HCT116 (cell line): ENCODE results near the gene OR6K6. TPM values are rescaled to one million over a fixed set of nuclear protein-coding genes. Genes with fewer than 3 reads are reported as not detected.

Experiments used
- ATAC-seq: fragments of 200-7000 bp; cut with Tn5 transposase; 2 replicates; pipeline ENCODE4 v1.9.1; 2020; ENCODE audit warnings: mild to moderate bottlenecking, moderate library complexity
- BruUV-seq: library from RNA; stranded (reverse); fragments of 400-500 nt; replicated peaks from 2 replicates; lab custom pipeline; 2021; lab: Mats Ljungman, UMichigan
- CTCF ChIA-PET: fragments of 300-600 bp; sonication (Branson Sonifier 250); formaldehyde crosslinking; loops from one replicate; lab custom pipeline; 2021; ENCODE audit warnings: antibody characterized with exemption; lab: Charles Lee
- POLR2A ChIA-PET: fragments of 300-600, 350-600 bp; sonication (Branson Sonifier 250); formaldehyde crosslinking; loops from one replicate; lab custom pipeline; 2021; ENCODE audit warnings: antibody characterized with exemption; lab: Charles Lee
- RAD21 ChIA-PET, 2 experiments: fragments of 300-600 bp; sonication (Branson Sonifier 250); formaldehyde crosslinking; loops; one replicate each; lab custom pipeline; 2023; ENCODE audit warnings: low total read pairs in 2 of 2; ENCODE audit not compliant: uncharacterized antibody in 2 of 2, unreplicated experiment in 2 of 2, low non-redundant PET in 1 of 2; lab: Charles Lee
- DNase-seq: peaks from one replicate; pipeline ENCODE4 v3.0.0-alpha.2; 2010; ENCODE audit warnings: low read depth, low spot score
- H2AFZ ChIP-seq: fragments of 200-600 bp; shearing (Covaris generic), sonication (generic); 2 replicates; pipeline ENCODE4 v1.6.1; 2017; ENCODE audit warnings: low read depth, mixed run types, mixed read lengths, antibody characterized with exemption, low read length; ENCODE audit not compliant: poor library complexity, severe bottlenecking
- H3K27ac ChIP-seq: 2 replicates; pipeline ENCODE4 v1.5.1; 2012; ENCODE audit warnings: low read depth, low read length
- H3K27me3 ChIP-seq: fragments of 200-600 bp; sonication (generic); 2 replicates; pipeline ENCODE4 v1.6.1; 2016; ENCODE audit warnings: mixed run types, low read length, mixed read lengths; ENCODE audit not compliant: insufficient read depth
- H3K36me3 ChIP-seq, 2 experiments: fragments of 200-500 bp in 1 of 2; fragments of 200-600 bp in 1 of 2; sonication (Bioruptor generic) in 1 of 2; sonication (generic) in 1 of 2; 2 replicates each; pipeline versions ENCODE4 v1.5.1 to v1.6.1; 2014 to 2016; ENCODE audit warnings: low read length in 2 of 2, inconsistent platforms in 1 of 2, mixed read lengths in 1 of 2, mixed run types in 1 of 2; ENCODE audit not compliant: insufficient read depth in 2 of 2, control insufficient read depth in 1 of 2
- H3K4me1 ChIP-seq, 2 experiments: fragments of 200-600 bp in 1 of 2; sonication (generic) in 1 of 2; 2 replicates each; pipeline versions ENCODE4 v1.5.1 to v1.6.1; 2012 to 2017; ENCODE audit warnings: low read length in 2 of 2, inconsistent platforms in 1 of 2, mild to moderate bottlenecking in 1 of 2, mixed read lengths in 1 of 2, mixed run types in 1 of 2, moderate library complexity in 1 of 2; ENCODE audit not compliant: insufficient read depth in 2 of 2, control insufficient read depth in 1 of 2
- H3K4me2 ChIP-seq: fragments of 200-600 bp; sonication (generic); 2 replicates; pipeline ENCODE4 v1.6.1; 2017; ENCODE audit warnings: mixed run types, low read length, mixed read lengths
- H3K4me3 ChIP-seq, 2 experiments: fragments of 200-600 bp in 1 of 2; sonication (generic) in 1 of 2; replicated peaks in 1 of 2; 2 replicates each; pipeline ENCODE4 v1.5.1; 2011 to 2016; ENCODE audit warnings: low read length in 2 of 2, control low read depth in 1 of 2, low read depth in 1 of 2, mild to moderate bottlenecking in 1 of 2, mixed read lengths in 1 of 2, mixed run types in 1 of 2
- H3K79me2 ChIP-seq: fragments of 200-600 bp; sonication (generic); 2 replicates; pipeline ENCODE4 v1.6.1; 2017; ENCODE audit warnings: mild to moderate bottlenecking, mixed run types, low read length, moderate library complexity, mixed read lengths; ENCODE audit not compliant: insufficient read depth
- H3K9ac ChIP-seq: fragments of 200-600 bp; sonication (generic); 2 replicates; pipeline ENCODE4 v1.6.1; 2016; ENCODE audit warnings: low read length, mixed read lengths
- H3K9me2 ChIP-seq: fragments of 200-600 bp; sonication (generic), shearing (Covaris generic); 2 replicates; pipeline ENCODE4 v1.6.1; 2017; ENCODE audit warnings: mixed run types, mild to moderate bottlenecking, moderate library complexity; ENCODE audit not compliant: insufficient read depth
- H3K9me3 ChIP-seq, 2 experiments: fragments of 200-500 bp in 1 of 2; fragments of 200-600 bp in 1 of 2; sonication (Bioruptor generic) in 1 of 2; sonication (generic) in 1 of 2; 2 replicates each; pipeline ENCODE4 v1.6.1; 2014 to 2017; ENCODE audit warnings: low read length in 2 of 2, mixed read lengths in 2 of 2, inconsistent platforms in 1 of 2, low read depth in 1 of 2, mild to moderate bottlenecking in 1 of 2, mixed run types in 1 of 2, moderate library complexity in 1 of 2; ENCODE audit not compliant: control insufficient read depth in 1 of 2, insufficient read depth in 1 of 2
- H4K20me1 ChIP-seq: fragments of 200-600 bp; sonication (generic), shearing (Covaris generic); 2 replicates; pipeline ENCODE4 v1.6.1; 2017; ENCODE audit warnings: mixed run types, mild to moderate bottlenecking, moderate library complexity; ENCODE audit not compliant: insufficient read depth
- ATF3 ChIP-seq: IDR thresholded peaks from 2 replicates; pipeline ENCODE4 v1.6.1; 2012
- CBX3 ChIP-seq: IDR thresholded peaks from 2 replicates; pipeline ENCODE4 v1.6.1; 2012; ENCODE audit warnings: low read depth
- CEBPB ChIP-seq: IDR thresholded peaks from 2 replicates; pipeline ENCODE4 v1.6.1; 2012; ENCODE audit warnings: low read depth
- CTCF ChIP-seq, 3 experiments: fragments of 200-600 bp in 1 of 3; sonication (generic) in 1 of 3; IDR thresholded peaks in 2 of 3; conservative IDR thresholded peaks in 1 of 3; 2 replicates each; pipeline ENCODE4 v1.5.1; 2012 to 2017; ENCODE audit warnings: low read depth in 2 of 3, low read length in 2 of 3, antibody characterized with exemption in 1 of 3, borderline replicate concordance in 1 of 3, control low read depth in 1 of 3, mild to moderate bottlenecking in 1 of 3, mixed read lengths in 1 of 3, mixed run types in 1 of 3, moderate library complexity in 1 of 3; ENCODE audit not compliant: insufficient read depth in 1 of 3
- EGR1 ChIP-seq: IDR thresholded peaks from 2 replicates; pipeline ENCODE4 v1.6.1; 2012; ENCODE audit warnings: low read depth
- EZH2 ChIP-seq: fragments of 200-600 bp; sonication (generic); IDR thresholded peaks from 2 replicates; pipeline ENCODE4 v1.6.1; 2017; ENCODE audit warnings: antibody characterized with exemption, mixed run types
- EZH2phosphoT487 ChIP-seq: fragments of 200-600 bp; IDR thresholded peaks from 2 replicates; pipeline ENCODE4 v1.6.1; 2018; ENCODE audit warnings: antibody characterized with exemption, borderline replicate concordance
- FOSL1 ChIP-seq: IDR thresholded peaks from 2 replicates; pipeline ENCODE4 v1.6.1; 2012; ENCODE audit warnings: low read depth
- MAX ChIP-seq: IDR thresholded peaks from 2 replicates; pipeline ENCODE4 v1.6.1; 2012
- POLR2A ChIP-seq: IDR thresholded peaks from 2 replicates; pipeline ENCODE4 v1.7.0; 2011; ENCODE audit warnings: borderline replicate concordance; ENCODE audit not compliant: insufficient read depth, insufficient read length; ENCODE audit errors: extremely low read depth
- POLR2AphosphoS5 ChIP-seq: IDR thresholded peaks from 2 replicates; pipeline ENCODE4 v1.6.1; 2011; ENCODE audit warnings: mild to moderate bottlenecking, low read depth, low read length, moderate library complexity
- RAD21 ChIP-seq: IDR thresholded peaks from 2 replicates; pipeline ENCODE4 v1.6.1; 2012; ENCODE audit warnings: low read depth, mild to moderate bottlenecking
- REST ChIP-seq: IDR thresholded peaks from 2 replicates; pipeline ENCODE4 v1.6.1; 2012; ENCODE audit warnings: low read depth
- SP1 ChIP-seq: IDR thresholded peaks from 2 replicates; pipeline ENCODE4 v1.6.1; 2012; ENCODE audit warnings: low read depth
- SRF ChIP-seq: IDR thresholded peaks from 2 replicates; pipeline ENCODE4 v1.6.1; 2012; ENCODE audit warnings: low read depth
- TCF7L2 ChIP-seq: IDR thresholded peaks from 2 replicates; pipeline ENCODE4 v1.7.0; 2011; ENCODE audit warnings: borderline replicate concordance, inconsistent platforms; ENCODE audit not compliant: insufficient read depth, insufficient read length; ENCODE audit errors: extremely low read depth
- YY1 ChIP-seq: IDR thresholded peaks from 2 replicates; pipeline ENCODE4 v1.6.1; 2011; ENCODE audit warnings: low read length, low read depth, moderate library complexity, mild to moderate bottlenecking; ENCODE audit not compliant: insufficient replicate concordance; ENCODE audit errors: extremely low read depth
- ZBTB33 ChIP-seq: IDR thresholded peaks from 2 replicates; pipeline ENCODE4 v1.6.1; 2011; ENCODE audit warnings: mild to moderate bottlenecking, low read length, moderate library complexity; ENCODE audit not compliant: insufficient replicate concordance; ENCODE audit errors: extremely low read depth
- ZFX ChIP-seq: fragments of 450-650 bp; IDR thresholded peaks from 2 replicates; pipeline ENCODE4 v1.6.1; 2017
- ZNF274 ChIP-seq: fragments of 200-500 bp; sonication (Bioruptor generic); IDR thresholded peaks from 2 replicates; pipeline ENCODE4 v1.6.1; 2014; ENCODE audit warnings: mild to moderate bottlenecking, low read depth, low read length, inconsistent platforms
- intact Hi-C: fragments of 100-400 bp; cut with micrococcal nuclease; formaldehyde crosslinking; loops from 2 replicates; pipeline ENCODE4 v1.10.0; 2022
- total RNA-seq: library from RNA; stranded (reverse); gene quantifications from one replicate; pipeline ENCODE4 v1.2.1, GENCODE V29; 2021; ENCODE audit not compliant: unreplicated experiment

Gene OR6K6
- total RNA-seq, 1 experiment from 2014 or later: not detected

- no peak overlapping the region for H3K27ac ChIP-seq
- no peak overlapping the region for H3K4me2 ChIP-seq
- no peaks in the 10 kb centered on the region for H3K4me1 ChIP-seq
- no peak for DNase-seq
- no peaks in the 10 kb centered on the region for H3K36me3 ChIP-seq
- intact Hi-C loops: no loop called here
- ChIA-PET RAD21 (no interaction called here), POLR2A (no interaction called here), CTCF (no interaction called here)
- no peaks in the 10 kb centered on the region for H3K9me2 ChIP-seq
- H3K27me3 ChIP-seq: no peaks in the 10 kb centered on the region
- no peak overlapping the region for H3K9ac ChIP-seq
- ATAC-seq: no peak
- H3K9me3 ChIP-seq: peaks cover 0 to 3% of the 10 kb centered on the region in 2 experiments; a peak in 1 of 4 replicates
- no peak for TF ChIP-seq EZH2
- no peak for TF ChIP-seq CBX3
- no peak for TF ChIP-seq TCF7L2
- TF ChIP-seq EZH2phosphoT487: no peak
- TF ChIP-seq ATF3: no peak
- TF ChIP-seq SRF: no peak
- TF ChIP-seq CEBPB: no peak
- no peak for TF ChIP-seq EGR1
- TF ChIP-seq REST: no peak
- TF ChIP-seq ZNF274: no peak
- TF ChIP-seq ZFX: no peak
- no peak for TF ChIP-seq CTCF (IDR thresholded peaks at IDR 0.05 in 2 of 3, conservative IDR thresholded peaks at IDR 0.05 in 1 of 3; ENCODE audit: borderline replicate concordance in 1 of 3, insufficient read depth in 1 of 3, low read depth in 2 of 3, low read length in 2 of 3)
- no peak for TF ChIP-seq POLR2A
- TF ChIP-seq FOSL1: no peak
- no peak for TF ChIP-seq YY1
- TF ChIP-seq MAX: no peak
- TF ChIP-seq RAD21: no peak
- no peak for TF ChIP-seq ZBTB33
- no peak for TF ChIP-seq POLR2AphosphoS5
- no peak for TF ChIP-seq SP1
- H3K4me3 ChIP-seq: no peak overlapping the region
- BruUV-seq: no TSS peak
- no peaks in the 10 kb centered on the region; the same call in 1 of the 2 replicates for H4K20me1 ChIP-seq
- no peaks in the 10 kb centered on the region for H3K79me2 ChIP-seq
- no peak overlapping the region for H2AFZ ChIP-seq
These were observed 34.9 kb upstream of the OR6K6 start for GRCh38 chr1:158719664-158720063.
